Medulla oblongata (tissue), 1 donor: ENCODE data around the gene MEIS3.
"Not testable (repeated sequence)": the region's sequence is repeated elsewhere in the genome, so short reads cannot be mapped to it uniquely, and the experiment has no call there.

Source experiments
- DNase-seq: peaks from one replicate; pipeline ENCODE4 v3.0.0-alpha.2; 2015; ENCODE audit errors: extremely low spot score

The MEIS3 gene

DNA sequence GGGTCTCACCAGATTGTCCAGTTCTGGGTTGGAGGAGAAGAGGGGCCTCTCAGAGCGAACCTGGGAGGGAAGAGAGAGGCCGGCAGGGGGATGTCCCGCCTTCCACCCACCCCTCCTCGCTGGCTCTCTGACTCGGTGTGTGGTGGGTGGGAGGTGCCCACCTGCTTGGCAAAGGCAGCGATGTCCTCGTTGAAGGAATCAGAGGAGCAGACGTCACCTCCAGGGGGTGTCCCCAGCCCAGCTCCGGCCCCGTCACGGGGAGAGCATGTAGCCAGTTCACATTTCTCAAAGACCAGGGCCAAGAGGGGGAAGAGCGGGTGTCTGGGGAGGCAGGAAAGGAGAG lies 2.7 kb downstream of the MEIS3 start:
- DNase-seq, result no peak

DNA sequence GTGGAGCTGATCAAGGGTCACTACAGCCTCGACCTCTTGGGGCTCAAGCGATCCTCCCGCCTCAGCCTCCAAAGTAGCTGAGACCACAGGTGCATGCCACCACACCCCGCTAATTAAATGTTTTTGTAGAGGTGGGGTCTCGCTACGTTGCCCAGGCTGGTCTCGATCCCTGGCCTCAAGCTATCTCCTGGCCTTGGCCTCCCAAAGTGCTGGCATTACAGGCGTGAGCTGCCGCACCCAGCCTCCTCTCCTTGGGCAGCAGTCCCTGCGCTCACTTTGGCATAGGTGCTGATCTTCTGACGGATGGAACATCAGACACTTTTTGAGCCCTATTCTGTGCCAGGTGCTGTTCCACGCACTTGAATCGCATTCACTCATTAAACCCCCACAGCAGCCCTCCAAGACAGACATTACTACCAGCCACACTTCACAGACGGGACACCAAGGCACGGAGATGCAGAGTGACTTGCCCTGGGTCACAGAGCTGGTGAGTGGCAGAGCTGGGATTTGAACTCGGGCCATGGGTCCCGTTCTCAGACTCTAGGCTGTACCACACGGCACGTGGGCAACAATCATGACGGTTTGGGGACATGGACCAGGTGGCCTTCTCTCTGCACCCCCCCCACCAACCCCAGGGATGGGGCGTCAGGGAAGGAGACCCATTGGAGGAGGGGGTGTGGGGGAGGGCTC lies 3.2 kb downstream of the MEIS3 start:
- no peak for DNase-seq

GRCh38 chr19:47414469-47414868 lies 4.9 kb downstream of the MEIS3 start:
- DNase-seq, result no peak

DNA sequence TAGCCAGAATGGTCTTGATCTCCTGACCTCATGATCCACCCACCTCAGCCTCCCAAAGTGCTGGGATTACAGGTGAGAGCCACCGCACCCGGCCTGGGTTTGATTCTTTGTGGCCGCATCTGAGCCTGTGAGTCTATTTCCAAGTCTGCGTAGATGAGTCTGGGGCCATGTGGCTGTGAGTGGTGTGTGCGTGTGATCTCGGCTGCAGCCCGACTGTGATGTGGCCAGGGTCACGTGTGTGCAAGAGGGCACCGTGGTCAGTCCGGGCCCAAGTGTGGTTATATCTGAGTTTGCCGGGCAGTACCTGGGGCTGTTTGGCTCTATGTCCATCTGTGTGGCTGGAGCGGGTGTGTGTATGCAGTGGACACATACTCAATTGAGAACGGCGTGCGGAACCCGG lies 5.4 kb downstream of the MEIS3 start:
- DNase-seq, result no peak

GRCh38 chr19:47411696-47412095 lies 7.6 kb downstream of the MEIS3 start:
- not testable (repeated sequence) for DNase-seq

DNA sequence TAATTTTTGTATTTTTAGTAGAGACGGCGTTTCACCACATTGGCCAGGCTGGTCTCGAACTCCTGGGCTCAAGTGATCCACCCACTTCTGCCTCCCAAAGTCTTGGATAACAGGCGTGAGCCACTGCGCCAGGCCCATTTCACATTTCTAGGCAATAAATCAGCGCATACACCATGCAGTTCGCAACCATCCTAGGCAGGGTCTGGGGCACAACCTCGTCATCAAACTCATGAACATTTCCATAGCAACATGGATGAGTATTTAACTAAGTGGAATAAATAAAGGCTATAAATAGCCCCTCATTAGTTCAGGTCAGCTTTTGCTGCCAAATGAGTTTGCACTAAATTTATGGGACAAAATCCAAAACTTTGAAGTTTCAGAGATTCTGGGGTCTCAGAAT lies 8.2 kb downstream of the MEIS3 start:
- no peak for DNase-seq

DNA sequence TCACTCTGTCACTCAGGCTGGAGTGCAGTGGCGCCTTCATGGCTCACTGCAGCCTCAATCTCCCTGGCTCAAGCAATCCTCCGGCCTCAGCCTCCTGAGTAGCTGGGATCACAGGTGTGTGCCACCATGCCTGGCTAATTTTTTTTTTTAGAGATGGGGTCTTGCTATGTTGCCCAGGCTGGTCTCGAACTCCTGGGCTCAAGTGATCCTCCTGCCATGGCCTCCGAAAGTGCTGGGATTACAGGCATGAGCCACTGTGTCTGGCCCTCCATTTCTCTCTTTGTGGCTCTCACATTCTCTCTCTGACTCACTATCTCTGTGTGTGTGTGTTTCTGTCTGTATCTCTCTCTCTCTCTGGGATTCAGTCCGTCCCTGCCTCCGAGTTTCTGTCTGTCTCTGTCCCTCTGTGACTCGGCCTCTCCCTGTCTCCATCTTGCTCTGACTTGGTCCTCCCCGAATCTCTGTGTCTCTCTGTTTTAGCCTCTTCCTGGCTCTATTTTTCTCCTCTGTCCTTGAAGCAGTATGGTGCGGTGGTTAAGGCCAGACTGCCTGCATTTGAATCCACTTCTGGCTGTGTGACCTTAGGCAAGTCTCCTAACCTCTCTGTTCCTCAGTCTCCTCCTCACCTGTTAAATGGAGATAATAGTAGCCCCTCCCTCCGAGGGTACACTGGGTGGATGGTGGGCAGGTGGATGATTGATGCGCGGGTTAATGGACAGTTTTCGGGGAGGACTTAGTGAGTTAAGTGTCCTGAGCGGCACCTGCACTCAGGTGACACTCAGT lies 11.0 kb downstream of the MEIS3 start:
- DNase-seq, result no peak

- DNase-seq, result no peak
Measured at GRCh38 chr19:47407417-47407774, 11.9 kb downstream of the MEIS3 start.

GRCh38 chr19:47406711-47407416 lies 12.5 kb downstream of the MEIS3 start:
- DNase-seq, result no peak

GRCh38 chr19:47405854-47406417 lies 13.4 kb downstream of the MEIS3 start:
- DNase-seq, result no peak

- DNase-seq, result no peak
Measured at GRCh38 chr19:47405197-47405550, 14.2 kb downstream of the MEIS3 start.

DNA sequence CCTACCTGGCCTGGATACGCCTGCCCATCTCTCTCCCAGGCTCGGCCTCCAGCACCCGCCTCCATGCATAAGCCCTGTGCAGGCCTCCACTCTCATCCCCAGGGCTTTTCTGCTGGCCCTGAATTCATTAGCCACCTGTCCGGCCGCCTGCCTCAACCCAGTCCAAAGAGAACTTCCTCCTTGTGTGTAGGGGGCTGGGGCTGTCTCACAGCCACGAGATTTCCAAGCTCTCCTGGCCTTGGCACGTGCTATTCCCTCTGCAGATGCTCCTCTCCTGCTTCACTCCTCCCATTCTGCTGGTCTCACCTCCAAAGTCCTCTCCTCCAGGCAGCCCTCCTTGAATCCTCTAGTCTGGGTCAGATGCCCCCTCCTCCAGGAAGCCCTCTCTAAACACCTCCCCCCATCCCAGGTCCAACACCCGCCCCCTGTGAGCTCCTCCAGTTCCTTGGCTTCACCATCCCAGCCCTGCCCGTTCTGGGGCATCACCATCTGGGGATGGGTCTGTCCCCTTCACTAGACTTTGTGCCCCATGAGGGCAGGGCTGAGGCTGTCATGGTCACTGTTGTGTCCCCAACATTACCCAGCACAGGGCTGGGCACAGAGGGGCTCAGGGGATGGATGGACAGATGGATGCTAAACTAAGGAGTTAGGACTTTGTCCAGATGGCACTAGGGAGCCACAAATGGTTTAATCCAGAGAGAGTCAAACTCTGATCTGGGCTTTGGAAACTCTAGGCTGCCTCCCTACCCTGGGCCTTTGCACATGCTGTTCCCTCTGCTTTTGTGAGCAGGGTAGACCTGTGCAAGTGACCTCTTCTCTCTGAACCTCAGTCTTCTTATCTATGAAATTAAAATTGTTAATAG lies 14.8 kb downstream of the MEIS3 start:
- no peak for DNase-seq

DNA sequence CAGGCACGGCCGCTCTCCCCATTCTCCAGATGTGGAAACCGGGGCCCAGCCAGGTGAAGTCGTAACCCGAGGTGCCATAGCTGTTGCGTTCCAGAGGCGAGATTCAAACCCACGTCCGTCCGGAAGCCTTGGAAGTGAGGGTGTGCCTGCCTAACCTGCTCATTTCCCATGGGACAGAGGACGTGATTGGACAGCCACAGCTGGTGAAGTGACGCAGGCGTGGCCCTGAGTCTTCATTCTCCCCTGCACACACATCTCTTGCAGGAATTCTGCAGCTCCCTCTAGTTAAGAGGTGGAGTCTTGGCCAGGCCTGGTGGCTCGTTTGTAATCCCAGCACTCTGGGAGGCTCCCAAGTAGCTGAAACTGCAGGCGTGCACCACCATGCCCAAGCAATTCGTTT lies 16.8 kb downstream of the MEIS3 start:
- no peak for DNase-seq

- DNase-seq, result no peak
Measured at GRCh38 chr19:47398707-47399597, 20.4 kb downstream of the MEIS3 start.

- DNase-seq, result peak; percentile 73
Measured at GRCh38 chr19:47391510-47392223, 27.7 kb downstream of the MEIS3 start.

DNA sequence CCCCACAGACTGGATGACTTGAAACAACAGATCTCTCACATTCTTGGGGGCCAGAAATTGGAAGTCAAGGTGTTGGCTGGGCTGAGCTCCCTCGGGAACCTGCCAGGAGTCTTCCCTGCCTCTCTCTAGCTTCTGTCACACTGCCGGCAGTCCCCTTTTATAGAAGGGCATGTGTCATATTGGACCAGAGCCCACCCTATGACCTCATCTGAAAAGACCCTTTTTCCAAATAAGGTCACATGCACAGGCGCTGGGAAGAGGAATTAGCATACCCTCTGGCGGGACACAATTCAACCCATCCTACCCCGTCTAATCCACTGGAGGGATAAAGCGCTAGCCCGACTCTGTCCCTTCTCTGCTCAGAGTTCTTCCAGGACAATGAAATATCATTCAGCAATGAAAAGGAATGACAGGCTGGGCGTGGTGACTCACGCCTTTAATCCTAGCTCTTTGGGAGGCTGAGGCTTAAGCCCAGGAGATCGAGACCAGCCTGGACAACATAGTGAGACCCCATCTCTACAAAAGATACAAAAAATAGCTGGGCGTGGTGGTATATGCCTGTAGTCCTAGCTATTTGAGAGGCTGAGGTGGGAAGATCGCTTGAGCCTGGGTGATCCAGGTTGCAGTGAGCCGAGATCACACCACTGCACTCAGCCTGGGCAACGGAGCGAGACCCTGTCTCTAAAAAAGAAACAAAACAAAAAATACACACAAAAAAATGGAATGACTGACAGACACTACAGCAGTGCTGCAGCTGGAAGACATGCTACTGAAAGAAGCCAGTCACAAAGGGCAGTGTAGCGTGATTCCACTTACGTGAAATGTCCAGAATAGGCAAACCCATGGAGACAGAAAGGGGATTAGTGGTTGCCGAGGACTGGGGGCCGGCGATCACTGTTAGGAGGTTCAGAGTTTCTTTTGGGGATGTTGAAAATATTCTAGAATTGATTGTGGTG lies 28.5 kb downstream of the MEIS3 start:
- DNase-seq, result no peak

GRCh38 chr19:47389150-47389556 lies 30.2 kb downstream of the MEIS3 start:
- DNase-seq, result no peak

- DNase-seq, result not testable (repeated sequence)
Measured at GRCh38 chr19:47388721-47389120, 30.6 kb downstream of the MEIS3 start.

DNA sequence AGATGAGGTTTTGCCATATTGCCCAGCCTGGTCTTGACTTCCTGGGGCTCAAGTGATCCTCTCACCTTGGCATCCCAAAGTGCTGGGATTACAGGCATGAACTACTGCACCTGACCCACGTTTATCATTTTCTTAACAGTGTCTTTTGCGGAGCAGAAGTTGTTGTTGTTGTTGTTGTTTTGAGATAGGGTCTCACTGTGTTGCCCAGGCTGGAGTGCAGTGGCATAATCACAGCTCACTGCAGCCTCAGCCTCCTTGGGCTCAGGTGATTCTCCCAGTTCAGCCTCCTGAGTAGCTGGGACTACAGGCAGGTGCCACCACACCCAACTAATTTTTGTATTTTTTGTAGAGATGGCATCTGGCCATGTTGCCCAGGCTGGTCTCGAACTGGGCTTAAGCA lies 31.7 kb downstream of the MEIS3 start:
- not testable (repeated sequence) for DNase-seq
